A549 (cell line): ENCODE data around the gene OLIG2.

ENCODE experiments used
- CEBPB ChIP-seq, 2 experiments: fragments of >200 bp in 1 of 2; sonication (Bioruptor Twin) in 1 of 2; formaldehyde crosslinking in 1 of 2; IDR thresholded peaks; 2 replicates each; pipeline ENCODE4 v1.6.1; 2012 to 2016
- CTCF ChIP-seq: fragments of >200 bp; sonication (Bioruptor Twin); formaldehyde crosslinking; IDR thresholded peaks from 3 replicates; pipeline ENCODE4 v1.5.1; 2016
- JUNB ChIP-seq: fragments of >200 bp; sonication (Bioruptor Twin); formaldehyde crosslinking; IDR thresholded peaks from 2 replicates; pipeline ENCODE4 v1.6.1; 2016
- NR3C1 ChIP-seq: fragments of >200 bp; sonication (Bioruptor Twin); formaldehyde crosslinking; IDR thresholded peaks from 3 replicates; pipeline ENCODE4 v1.6.1; 2017
- POLR2A ChIP-seq: IDR thresholded peaks from 2 replicates; pipeline ENCODE4 v1.6.1; 2012; ENCODE audit warnings: mild to moderate bottlenecking, low read length
- ZFP36 ChIP-seq: fragments of 450-650 bp; IDR thresholded peaks from 2 replicates; pipeline ENCODE4 v1.6.1; 2014; ENCODE audit warnings: borderline replicate concordance; ENCODE audit not compliant: partially characterized antibody

GRCh38 chr21:33039536-33039935 lies 13.8 kb downstream of the OLIG2 start:
- TF ChIP-seq ZFP36 (no peak), CTCF (no peak), POLR2A (no peak), CEBPB (IDR thresholded peaks at IDR 0.05) (no peak), JUNB (no peak), NR3C1 (no peak)
